B cell (primary cell): ENCODE measurements around the gene PAFAH2. TPM values are rescaled to one million over a fixed set of nuclear protein-coding genes. Genes with fewer than 3 reads are reported as not detected.

ENCODE experiments used
- ATAC-seq: fragments of 200-7000 bp; cut with Tn5 transposase; one replicate; pipeline ENCODE4 v1.10.0; 2021; ENCODE audit warnings: low read depth, mild to moderate bottlenecking, moderate number of reproducible peaks, moderate library complexity
- CTCF ChIA-PET: fragments of 350-600 bp; sonication (Branson Sonifier 250); formaldehyde crosslinking; loops from one replicate; lab custom pipeline; 2021; ENCODE audit warnings: antibody characterized with exemption, inconsistent platforms; lab: Charles Lee
- POLR2A ChIA-PET: fragments of 350-600 bp; sonication (Branson Sonifier 250); formaldehyde crosslinking; loops from one replicate; lab custom pipeline; 2021; ENCODE audit warnings: antibody characterized with exemption; lab: Charles Lee
- DNase-seq: peaks from one replicate; pipeline ENCODE4 v3.0.0; 2013
- H2AFZ ChIP-seq: 2 replicates; pipeline ENCODE4 v1.6.1; 2012; ENCODE audit warnings: mild to moderate bottlenecking, low read depth, low read length; ENCODE audit not compliant: insufficient read depth, poor library complexity, severe bottlenecking
- H3K27ac ChIP-seq, 2 donors: 1 replicate in 1 of 2; 2 replicates in 1 of 2; pipeline ENCODE4 v1.5.1; 2012 to 2013; ENCODE audit warnings: low read length in 2 of 2, mild to moderate bottlenecking in 2 of 2, moderate library complexity in 1 of 2
- H3K27me3 ChIP-seq, 4 experiments: fragments of 200-600 bp in 1 of 4; sonication (generic) in 1 of 4; replicated peaks in 1 of 4; 1 replicate in 2 of 4; 2 replicates in 2 of 4; pipeline versions ENCODE4 v1.6.1 to v1.7.0; 2013 to 2016; ENCODE audit warnings: low read length in 3 of 4, mild to moderate bottlenecking in 2 of 4, mixed read lengths in 1 of 4, moderate library complexity in 1 of 4; ENCODE audit not compliant: insufficient read depth in 4 of 4, control insufficient read depth in 3 of 4; ENCODE audit errors: control extremely low read depth in 1 of 4
- H3K36me3 ChIP-seq, 2 experiments: replicated peaks in 1 of 2; 1 replicate in 1 of 2; 2 replicates in 1 of 2; pipeline versions ENCODE4 v1.6.1 to v1.7.1; 2013; ENCODE audit warnings: low read length in 1 of 2; ENCODE audit not compliant: insufficient read depth in 2 of 2, control insufficient read depth in 1 of 2; ENCODE audit errors: control extremely low read depth in 1 of 2, extremely low read depth in 1 of 2
- H3K4me1 ChIP-seq, 2 donors: fragments of 200-600 bp in 1 of 2; sonication (generic) in 1 of 2; 1 replicate in 1 of 2; 2 replicates in 1 of 2; pipeline versions ENCODE4 v1.5.1 to v1.6.1; 2013 to 2017; ENCODE audit warnings: low read length in 2 of 2; ENCODE audit not compliant: control insufficient read depth in 2 of 2, insufficient read depth in 2 of 2
- H3K4me2 ChIP-seq: replicated peaks from 2 replicates; pipeline ENCODE3; 2012; ENCODE audit warnings: mild to moderate bottlenecking, low read depth, low read length; ENCODE audit not compliant: poor library complexity, severe bottlenecking
- H3K4me3 ChIP-seq, 5 experiments: fragments of 200-600 bp in 1 of 5; sonication (generic) in 1 of 5; 1 replicate in 3 of 5; 2 replicates in 2 of 5; pipeline versions ENCODE4 v1.5.1 to v1.7.0; 2011 to 2016; ENCODE audit warnings: low read length in 4 of 5, mild to moderate bottlenecking in 4 of 5, low read depth in 2 of 5, control low read depth in 1 of 5, moderate library complexity in 1 of 5; ENCODE audit not compliant: insufficient read depth in 1 of 5; ENCODE audit errors: control extremely low read depth in 1 of 5, extremely low read depth in 1 of 5
- H3K79me2 ChIP-seq: fragments of 200-600 bp; sonication (generic); one replicate; pipeline ENCODE4 v1.6.0; 2016; ENCODE audit warnings: low read length; ENCODE audit not compliant: control insufficient read depth, insufficient read depth
- H3K9ac ChIP-seq: fragments of 200-600 bp; sonication (generic); 2 replicates; pipeline ENCODE4 v1.6.1; 2017; ENCODE audit warnings: mild to moderate bottlenecking, low read length, moderate library complexity
- H3K9me3 ChIP-seq, 3 donors: one replicate each; pipeline versions ENCODE4 v1.6.1 to v1.7.1; 2013; ENCODE audit warnings: low read length in 2 of 3; ENCODE audit not compliant: control insufficient read depth in 2 of 3, insufficient read depth in 1 of 3; ENCODE audit errors: control extremely low read depth in 1 of 3
- H4K20me1 ChIP-seq: 2 replicates; pipeline ENCODE4 v1.6.0; 2012; ENCODE audit warnings: mild to moderate bottlenecking, low read length; ENCODE audit not compliant: insufficient read depth, control insufficient read depth, poor library complexity, severe bottlenecking
- H3K27ac Mint-ChIP-seq: one replicate; pipeline ENCODE4 v1.8.0; 2021; ENCODE audit warnings: mixed read lengths
- H3K27me3 Mint-ChIP-seq: one replicate; pipeline ENCODE4 v1.8.0; 2021; ENCODE audit warnings: mixed read lengths
- H3K4me1 Mint-ChIP-seq: one replicate; pipeline ENCODE4 v1.8.0; 2021; ENCODE audit warnings: mixed read lengths
- H3K4me3 Mint-ChIP-seq: one replicate; pipeline ENCODE4 v1.8.0; 2021; ENCODE audit warnings: mixed read lengths
- H3K9me3 Mint-ChIP-seq: one replicate; pipeline ENCODE4 v1.8.0; 2022; ENCODE audit warnings: mixed read lengths; ENCODE audit not compliant: insufficient read depth
- CTCF ChIP-seq: fragments of 200-600 bp; IDR thresholded peaks from one replicate; pipeline ENCODE4 v1.8.0; 2022; ENCODE audit warnings: antibody characterized with exemption, mild to moderate bottlenecking
- EZH2 ChIP-seq: IDR thresholded peaks from 2 replicates; pipeline ENCODE4 v1.6.1; 2012; ENCODE audit warnings: borderline replicate concordance, low read depth, mild to moderate bottlenecking, moderate library complexity, low read length; ENCODE audit not compliant: insufficient read depth, poor library complexity, severe bottlenecking
- WGBS: methylation state at CpG from one replicate; pipeline ENCODE4 v1.1.5; 2013; ENCODE audit warnings: missing lambda C conversion rate; ENCODE audit not compliant: insufficient coverage; 5-methylcytosine and 5-hydroxymethylcytosine counted together
- intact Hi-C: fragments of 100-400 bp; cut with micrococcal nuclease; formaldehyde crosslinking; loops from one replicate; pipeline ENCODE4 v1.10.0; 2022
- polyA plus RNA-seq: library from polyadenylated mRNA; depleted of rRNA; stranded (reverse); fragments of >200 nt; gene quantifications from 2 replicates; pipeline ENCODE4 v1.2.3, GENCODE V29; 2012
- total RNA-seq, 2 donors: library from RNA; stranded (reverse); fragments of 120-200 nt in 1 of 2; gene quantifications; 1 replicate in 1 of 2; 2 replicates in 1 of 2; pipeline versions ENCODE4 v1.2.3 to v1.2.4, GENCODE V29; 2013 to 2022

PAFAH2 gene
- total and polyA plus RNA-seq, 2 donors (not counting 1 experiment from before 2014, with no cell fraction given), result 5.1 to 8.8 TPM

GRCh38 chr1:25990702-25991395 lies 7.0 kb downstream of the PAFAH2 start:
- Histone ChIP-seq H3K79me2 (peaks cover 37% of the 10 kb centered on the region), H3K27ac (no peak overlapping the region), H3K4me1 (peaks cover 8 to 11% of the 10 kb centered on the region in 2 donors), H3K4me2 (peak overlapping the region; percentile 40), H3K36me3 (peaks cover 0 to 10% of the 10 kb centered on the region in 2 experiments), H3K27me3 (no peaks in the 10 kb centered on the region), H3K9ac (no peak overlapping the region), H2AFZ (no peak overlapping the region), H4K20me1 (no peaks in the 10 kb centered on the region), H3K4me3 (peak overlapping the region in 1 of 5 experiments; percentile 8), H3K9me3 (no peaks in the 10 kb centered on the region)
- intact Hi-C loops, result no loop called here
- H3K4me3 Mint-ChIP-seq, result no peak overlapping the region
- POLR2A ChIA-PET, result no interaction called here
- 54% methylated on average over 11 of the region's 15 CpGs for WGBS
- peaks cover 11% of the 10 kb centered on the region for H3K4me1 Mint-ChIP-seq
- no peaks in the 10 kb centered on the region for H3K9me3 Mint-ChIP-seq
- ATAC-seq (no peak), DNase-seq (no peak)
- H3K27me3 Mint-ChIP-seq, result no peaks in the 10 kb centered on the region
- no peak overlapping the region for H3K27ac Mint-ChIP-seq
- CTCF ChIA-PET, result interaction anchor here (0.5 to 2.0 kb wide), 4 partner anchors 8 to 660 kb away, joined by 3 to 6 read pairs (median 4); no protein-coding TSS in a partner anchor
- TF ChIP-seq EZH2 (no peak), CTCF (no peak)

GRCh38 chr1:25990251-25990650 lies 7.6 kb downstream of the PAFAH2 start:
- Mint-ChIP-seq H3K4me1 (peaks cover 11% of the 10 kb centered on the region), H3K27ac (no peak overlapping the region), H3K27me3 (no peaks in the 10 kb centered on the region), H3K9me3 (no peaks in the 10 kb centered on the region), H3K4me3 (no peak overlapping the region)
- TF ChIP-seq EZH2, result no peak
- no peak for TF ChIP-seq CTCF
- Histone ChIP-seq H3K79me2 (peaks cover 36% of the 10 kb centered on the region), H3K36me3 (peaks cover 0 to 12% of the 10 kb centered on the region in 2 experiments), H2AFZ (no peak overlapping the region), H4K20me1 (no peaks in the 10 kb centered on the region), H3K4me1 (peaks cover 8 to 11% of the 10 kb centered on the region in 2 donors), H3K27ac (no peak overlapping the region), H3K9me3 (no peaks in the 10 kb centered on the region), H3K4me3 (peak overlapping the region in 1 of 5 experiments; percentile 8), H3K9ac (no peak overlapping the region), H3K4me2 (peak overlapping the region; percentile 40), H3K27me3 (no peaks in the 10 kb centered on the region)
- WGBS, result 40% methylated on average over 1 of the region's 6 CpGs
- ATAC-seq (no peak), DNase-seq (no peak)
- ChIA-PET CTCF (interaction anchor here (1.2 to 2.0 kb wide), 3 partner anchors 9 to 95 kb away, joined by 3 to 6 read pairs (median 4); no protein-coding TSS in a partner anchor), POLR2A (no interaction called here)
- intact Hi-C loops, result no loop called here
